Spinal cord (tissue), 10 donors: ENCODE measurements around the gene GNB2. TPM values are rescaled to one million over a fixed set of nuclear protein-coding genes. Genes with fewer than 3 reads are reported as not detected.
"Not testable (repeated sequence)": the region's sequence is repeated elsewhere in the genome, so short reads cannot be mapped to it uniquely, and the experiment has no call there.

Experiments used
- DNase-seq, 6 donors: peaks; one replicate each; pipeline versions ENCODE4 v3.0.0 to v3.0.0-alpha.2; 2013 to 2015; ENCODE audit warnings: low spot score in 6 of 6, low read depth in 4 of 6
- H3K27ac ChIP-seq: one replicate; pipeline ENCODE4 v1.5.1; 2013; ENCODE audit warnings: low read depth, low read length, control low read depth
- H3K27me3 ChIP-seq: one replicate; pipeline ENCODE4 v1.6.1; 2013; ENCODE audit warnings: low read length; ENCODE audit not compliant: control insufficient read depth, insufficient read depth
- H3K36me3 ChIP-seq: one replicate; pipeline ENCODE4 v1.6.1; 2013; ENCODE audit warnings: low read length; ENCODE audit not compliant: control insufficient read depth, insufficient read depth
- H3K4me1 ChIP-seq: one replicate; pipeline ENCODE4 v1.6.1; 2013; ENCODE audit warnings: low read length; ENCODE audit not compliant: control insufficient read depth, insufficient read depth
- H3K4me3 ChIP-seq: one replicate; pipeline ENCODE4 v1.5.1; 2013; ENCODE audit warnings: low read depth, low read length, control low read depth
- H3K9me3 ChIP-seq: one replicate; pipeline ENCODE4 v1.6.1; 2013; ENCODE audit warnings: low read length; ENCODE audit not compliant: control insufficient read depth, insufficient read depth
- WGBS: methylation state at CpG from one replicate; pipeline ENCODE4 v1.1.5; 2013; ENCODE audit warnings: missing lambda C conversion rate; ENCODE audit not compliant: insufficient coverage; 5-methylcytosine and 5-hydroxymethylcytosine counted together
- polyA plus RNA-seq, 2 donors: library from polyadenylated mRNA; unstranded; fragments of 120-200 nt; gene quantifications; one replicate each; pipeline ENCODE4 v1.2.1, GENCODE V29; 2013; ENCODE audit not compliant: insufficient read length in 2 of 2
- total RNA-seq, 2 donors: library from RNA; depleted of rRNA in 1 of 2; stranded (reverse); fragments of 120-200 nt in 1 of 2; fragments of >200 nt in 1 of 2; gene quantifications; one replicate each; pipeline versions ENCODE4 v1.2.3 to v1.2.4, GENCODE V29; 2013 to 2014
- donor health status: healthy.

GNB2 gene
- total and polyA plus RNA-seq, 4 donors = 74.9 to 353 (median 215) TPM

- WGBS = no CpG with 5 or more reads among the region's 2 CpGs
- H3K4me3 ChIP-seq = not testable (repeated sequence)
- H3K27me3 ChIP-seq = peaks cover 32% of the 10 kb centered on the region
These were observed 50.8 kb downstream of the GNB2 start for GRCh38 chr7:100724364-100724763.

DNA sequence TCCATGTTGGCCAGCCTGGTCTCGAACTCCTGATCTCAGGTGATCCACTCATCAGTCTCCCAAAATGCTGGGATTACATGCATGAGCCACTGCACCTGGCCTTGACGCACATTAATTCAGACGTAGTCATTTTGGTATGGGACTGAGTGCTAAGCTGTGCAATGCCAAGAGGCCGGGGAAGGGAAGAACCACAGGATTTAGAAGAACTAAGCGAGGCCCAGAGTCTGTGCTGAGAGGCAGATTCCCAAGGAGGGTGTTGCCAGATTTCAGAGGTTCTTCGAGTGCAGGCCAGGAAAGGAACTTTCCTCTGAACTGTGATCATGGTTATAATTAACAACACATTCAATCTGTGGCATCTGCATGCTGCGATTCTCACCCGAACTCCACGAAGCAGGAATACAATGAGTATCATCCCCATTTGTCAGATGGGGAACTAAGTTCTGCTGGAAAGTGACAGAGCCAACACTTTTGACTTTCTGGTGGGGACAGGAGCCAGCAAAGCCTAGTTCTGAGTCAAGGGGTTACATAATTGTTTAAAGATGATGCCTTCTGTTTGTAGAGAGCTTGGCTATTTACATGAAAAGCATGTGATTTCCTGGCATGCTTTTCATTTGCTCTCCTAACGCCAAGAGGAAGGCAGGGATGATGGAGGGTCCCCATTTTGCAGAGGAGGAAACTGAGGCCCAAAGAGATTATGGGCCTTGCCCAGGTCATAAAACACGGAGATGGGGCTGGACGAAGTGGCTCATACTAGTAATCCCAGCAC is 53.6 kb downstream of the GNB2 start:
- DNase-seq = no peak
- peaks cover 5% of the 10 kb centered on the region for H3K27me3 ChIP-seq
- 69% methylated on average over 10 of the region's 12 CpGs for WGBS
- no peaks in the 10 kb centered on the region for H3K36me3 ChIP-seq
- no peaks in the 10 kb centered on the region for H3K9me3 ChIP-seq
- no peaks in the 10 kb centered on the region for H3K4me1 ChIP-seq
- H3K4me3 ChIP-seq = no peak overlapping the region
- no peak overlapping the region for H3K27ac ChIP-seq

More at GRCh38 chr7:100724364-100724763, 50.8 kb downstream of the GNB2 start:
- not testable (repeated sequence) for H3K4me1 ChIP-seq, H3K36me3 ChIP-seq, DNase-seq, H3K27ac ChIP-seq, H3K9me3 ChIP-seq

DNA sequence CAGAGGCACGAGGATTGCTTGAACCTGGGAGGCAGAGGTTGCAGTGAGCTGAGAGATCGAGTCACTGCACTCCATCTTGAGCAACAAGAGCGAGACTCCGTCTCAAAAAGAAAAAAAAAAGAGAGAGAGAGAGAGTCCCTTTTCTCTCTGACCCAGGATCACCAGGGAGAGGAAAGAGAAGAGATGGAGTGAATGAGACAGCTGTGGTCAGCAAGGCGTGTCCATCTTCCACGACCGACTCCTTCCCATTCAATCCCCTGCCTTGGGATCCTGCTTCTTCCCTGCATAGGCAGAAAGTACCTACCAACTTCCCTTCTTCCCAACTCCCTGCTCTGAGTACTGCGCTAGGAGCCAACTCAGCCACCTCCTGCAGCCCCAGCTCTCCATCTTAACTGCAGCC is 54.7 kb downstream of the GNB2 start:
- no peaks in the 10 kb centered on the region for H3K27me3 ChIP-seq
- DNase-seq = no peak
- H3K4me3 ChIP-seq = no peak overlapping the region
- H3K36me3 ChIP-seq = no peaks in the 10 kb centered on the region
- no peaks in the 10 kb centered on the region for H3K4me1 ChIP-seq
- H3K9me3 ChIP-seq = no peaks in the 10 kb centered on the region
- 68% methylated on average over 4 of the region's 8 CpGs for WGBS
- no peak overlapping the region for H3K27ac ChIP-seq

Other genes starting within 250 kb of the GNB2 start
- 1 to 10 TPM; 5.1 to 7.7 TPM for gene ZCWPW1, start 245.0 kb upstream of the GNB2 start, total RNA-seq
- gene ZCWPW1, start 245.0 kb upstream of the GNB2 start, polyA plus RNA-seq = 1 to 10 TPM; 6.6 to 8.0 TPM
- gene MEPCE, start 243.9 kb upstream of the GNB2 start, total RNA-seq = 10 to 100 TPM; 18.5 to 37.9 TPM
- 10 to 100 TPM; 40.1 to 41.8 TPM for gene MEPCE, start 243.9 kb upstream of the GNB2 start, polyA plus RNA-seq
- 10 to 100 TPM in 1 of 2 donors, 1 to 10 TPM in 1; 5.3 to 20.4 TPM for gene PPP1R35, start 237.2 kb upstream of the GNB2 start, total RNA-seq
- 10 to 100 TPM; 17.2 to 24.4 TPM for gene PPP1R35, start 237.2 kb upstream of the GNB2 start, polyA plus RNA-seq
- gene SPACDR, start 209.5 kb upstream of the GNB2 start, total RNA-seq = 1 to 10 TPM; 2.0 to 2.1 TPM
- 10 to 100 TPM in 1 of 2 donors, 1 to 10 TPM in 1; 6.5 to 12.0 TPM for gene SPACDR, start 209.5 kb upstream of the GNB2 start, polyA plus RNA-seq
- 100 to 1,000 TPM in 1 of 2 donors, 10 to 100 TPM in 1; 67.4 to 141 TPM for gene TSC22D4, start 194.5 kb upstream of the GNB2 start, total RNA-seq
- 100 to 1,000 TPM; 326 to 376 TPM for gene TSC22D4, start 194.5 kb upstream of the GNB2 start, polyA plus RNA-seq
- gene NYAP1, start 189.8 kb upstream of the GNB2 start, total RNA-seq = 10 to 100 TPM; 12.0 to 12.6 TPM
- 10 to 100 TPM; 62.2 to 63.4 TPM for gene NYAP1, start 189.8 kb upstream of the GNB2 start, polyA plus RNA-seq
- gene AGFG2, start 134.5 kb upstream of the GNB2 start, total RNA-seq = 10 to 100 TPM; 10.6 to 16.1 TPM
- gene AGFG2, start 134.5 kb upstream of the GNB2 start, polyA plus RNA-seq = 10 to 100 TPM; 18.3 to 21.0 TPM
- gene SAP25, start 99.8 kb upstream of the GNB2 start, total RNA-seq = 1 to 10 TPM in 1 of 2 donors, not detected in 1; 1.9 TPM
- gene SAP25, start 99.8 kb upstream of the GNB2 start, polyA plus RNA-seq = 1 to 10 TPM; 3.4 to 9.8 TPM
- 10 to 100 TPM in 1 of 2 donors, 1 to 10 TPM in 1; 9.6 to 17.2 TPM for gene LRCH4, start 87.6 kb upstream of the GNB2 start, total RNA-seq
- gene LRCH4, start 87.6 kb upstream of the GNB2 start, polyA plus RNA-seq = 10 to 100 TPM; 41.0 to 61.3 TPM
- gene FBXO24, start 87.4 kb upstream of the GNB2 start, total RNA-seq = 1 to 10 TPM in 1 of 2 donors, under 1 TPM in 1; 0.40 to 2.0 TPM
- gene FBXO24, start 87.4 kb upstream of the GNB2 start, polyA plus RNA-seq = 1 to 10 TPM in 1 of 2 donors, under 1 TPM in 1; 0.95 to 2.6 TPM
- 100 to 1,000 TPM in 1 of 2 donors, 10 to 100 TPM in 1; 71.6 to 201 TPM for gene PCOLCE, start 71.4 kb upstream of the GNB2 start, total RNA-seq
- gene PCOLCE, start 71.4 kb upstream of the GNB2 start, polyA plus RNA-seq = 100 to 1,000 TPM in 1 of 2 donors, 10 to 100 TPM in 1; 97.7 to 180 TPM
- 10 to 100 TPM in 1 of 2 donors, 1 to 10 TPM in 1; 8.9 to 15.2 TPM for gene MOSPD3, start 61.2 kb upstream of the GNB2 start, total RNA-seq
- 10 to 100 TPM; 51.3 to 54.7 TPM for gene MOSPD3, start 61.2 kb upstream of the GNB2 start, polyA plus RNA-seq
- 1 to 10 TPM; 3.7 to 7.0 TPM for gene TFR2, start 32.2 kb upstream of the GNB2 start, total RNA-seq
- gene TFR2, start 32.2 kb upstream of the GNB2 start, polyA plus RNA-seq = 10 to 100 TPM; 16.9 to 17.9 TPM
- gene ACTL6B, start 17.3 kb upstream of the GNB2 start, total RNA-seq = 10 to 100 TPM; 16.5 to 35.2 TPM
- 10 to 100 TPM; 83.1 to 89.8 TPM for gene ACTL6B, start 17.3 kb upstream of the GNB2 start, polyA plus RNA-seq
- gene GIGYF1, start 20.5 kb downstream of the GNB2 start, total RNA-seq = 10 to 100 TPM; 13.2 to 26.1 TPM
- 10 to 100 TPM; 41.7 to 53.7 TPM for gene GIGYF1, start 20.5 kb downstream of the GNB2 start, polyA plus RNA-seq
- 10 to 100 TPM; 26.2 to 45.2 TPM for gene POP7, start 32.4 kb downstream of the GNB2 start, total RNA-seq
- gene POP7, start 32.4 kb downstream of the GNB2 start, polyA plus RNA-seq = 10 to 100 TPM; 59.3 to 65.3 TPM
- under 1 TPM in 1 of 2 donors, not detected in 1; 0.28 TPM for gene EPO, start 46.7 kb downstream of the GNB2 start, total RNA-seq
- gene EPO, start 46.7 kb downstream of the GNB2 start, polyA plus RNA-seq = under 1 TPM; 0.44 TPM
- gene ZAN, start 59.9 kb downstream of the GNB2 start, total RNA-seq = not detected
- not detected for gene ZAN, start 59.9 kb downstream of the GNB2 start, polyA plus RNA-seq
- 10 to 100 TPM; 16.2 to 52.1 TPM for gene EPHB4, start 153.8 kb downstream of the GNB2 start, total RNA-seq
- 10 to 100 TPM; 17.3 to 25.0 TPM for gene EPHB4, start 153.8 kb downstream of the GNB2 start, polyA plus RNA-seq
- 10 to 100 TPM; 13.8 to 21.2 TPM for gene SLC12A9, start 179.0 kb downstream of the GNB2 start, total RNA-seq
- gene SLC12A9, start 179.0 kb downstream of the GNB2 start, polyA plus RNA-seq = 10 to 100 TPM; 34.8 to 48.3 TPM
- gene TRIP6, start 193.6 kb downstream of the GNB2 start, total RNA-seq = 10 to 100 TPM; 16.0 to 66.6 TPM
- gene TRIP6, start 193.6 kb downstream of the GNB2 start, polyA plus RNA-seq = 10 to 100 TPM; 36.2 to 55.6 TPM
- gene SRRT, start 201.4 kb downstream of the GNB2 start, total RNA-seq = 10 to 100 TPM; 21.3 to 68.7 TPM
- gene SRRT, start 201.4 kb downstream of the GNB2 start, polyA plus RNA-seq = 100 to 1,000 TPM; 139 to 158 TPM
- 1 to 10 TPM; 1.4 to 4.2 TPM for gene UFSP1, start 216.0 kb downstream of the GNB2 start, total RNA-seq
- gene UFSP1, start 216.0 kb downstream of the GNB2 start, polyA plus RNA-seq = 1 to 10 TPM; 2.5 to 2.6 TPM
- 10 to 100 TPM; 14.7 to 71.4 TPM for gene ACHE, start 222.1 kb downstream of the GNB2 start, total RNA-seq
- 100 to 1,000 TPM in 1 of 2 donors, 10 to 100 TPM in 1; 96.8 to 108 TPM for gene ACHE, start 222.1 kb downstream of the GNB2 start, polyA plus RNA-seq